ENCODE measurements around the gene ESRRA. TPM values are rescaled to one million over a fixed set of nuclear protein-coding genes. Genes with fewer than 3 reads are reported as not detected.
A peak's percentile ranks its signal among the peaks of the same experiment; 100 is the strongest.

The ESRRA gene
- total RNA-seq, 1 donor = 21.6 TPM

- TF ChIP-seq CTCF (IDR thresholded peaks at IDR 0.05; ENCODE audit: insufficient read depth, low read length) = no peak
- H3K4me3 ChIP-seq (ENCODE audit: low read depth, low read length) = peak within 1 kb of the TSS; percentile 31
- no peak for DNase-seq (ENCODE audit: low read depth)
Measured at GRCh38 chr11:64299847-64300648, 5.3 kb upstream of the ESRRA start, which contains the start of gene CATSPERZ. Gene CATSPERZ, plus strand, starts transcription at chr11:64300358. Its CDS starts 53 bp downstream, at chr11:64300411.

GRCh38 chr11:64303109-64304031 lies 2.0 kb upstream of the ESRRA start:
- no peak for TF ChIP-seq CTCF (IDR thresholded peaks at IDR 0.05; ENCODE audit: insufficient read depth, low read length)
- H3K4me3 ChIP-seq (ENCODE audit: low read depth, low read length) = no peak overlapping the region
- DNase-seq (ENCODE audit: low read depth) = no peak

GRCh38 chr11:64304032-64304315 lies 1.4 kb upstream of the ESRRA start:
- no peak for TF ChIP-seq CTCF (IDR thresholded peaks at IDR 0.05; ENCODE audit: insufficient read depth, low read length)
- no peak for DNase-seq (ENCODE audit: low read depth)
- peak overlapping the region; percentile 78 for H3K4me3 ChIP-seq (ENCODE audit: low read depth, low read length)

GRCh38 chr11:64304316-64305072 lies 830 bp upstream of the ESRRA start:
- TF ChIP-seq CTCF (IDR thresholded peaks at IDR 0.05; ENCODE audit: insufficient read depth, low read length) = peak; percentile 84
- DNase-seq (ENCODE audit: low read depth) = peak; percentile 90
- H3K4me3 ChIP-seq (ENCODE audit: low read depth, low read length) = peak overlapping the region; percentile 78

- DNase-seq (ENCODE audit: low read depth) = no peak
- no peak for TF ChIP-seq CTCF (IDR thresholded peaks at IDR 0.05; ENCODE audit: insufficient read depth, low read length)
- peak overlapping the region; percentile 74 for H3K4me3 ChIP-seq (ENCODE audit: low read depth, low read length)
Measured at GRCh38 chr11:64305691-64306562, 603 bp downstream of the ESRRA start.

GRCh38 chr11:64306563-64306875 lies 1.2 kb downstream of the ESRRA start:
- H3K4me3 ChIP-seq (ENCODE audit: low read depth, low read length) = peak overlapping the region; percentile 74
- no peak for DNase-seq (ENCODE audit: low read depth)
- no peak for TF ChIP-seq CTCF (IDR thresholded peaks at IDR 0.05; ENCODE audit: insufficient read depth, low read length)

Data from fibroblast of the aortic adventitia (primary cell).